Limb (tissue), 2 donors: ENCODE results near the gene RPL19.
A peak's percentile ranks its signal among the peaks of the same experiment; 100 is the strongest.
"Not testable (repeated sequence)": the region's sequence is repeated elsewhere in the genome, so short reads cannot be mapped to it uniquely, and the experiment has no call there.

Source experiments
- DNase-seq, 2 donors: peaks; one replicate each; pipeline ENCODE4 v3.0.0-alpha.2; 2016; ENCODE audit errors: extremely low spot score in 2 of 2

The RPL19 gene

GRCh38 chr17:39200070-39200879 is at the start of gene RPL19:
Gene RPL19, plus strand, starts transcription at chr17:39200283. Its CDS starts 62 bp downstream, at chr17:39200345.
- peak in 1 of 2 donors; percentile 88 for DNase-seq

GRCh38 chr17:39150795-39151149 is 49.3 kb upstream of the RPL19 start:
- no peak for DNase-seq

- peak in 1 of 2 donors; percentile 64 for DNase-seq
These were observed 48.7 kb upstream of the RPL19 start, which contains the start of gene PLXDC1 for GRCh38 chr17:39151150-39151942. Gene PLXDC1, minus strand, starts transcription at chr17:39151637. Its CDS starts 200 bp downstream, at chr17:39151437.

- no peak for DNase-seq
These were observed 47.9 kb upstream of the RPL19 start for GRCh38 chr17:39151943-39152818.

GRCh38 chr17:39153599-39154051 is 46.5 kb upstream of the RPL19 start:
- peak; percentile 89 to 98 for DNase-seq

GRCh38 chr17:39155654-39156053 is 44.4 kb upstream of the RPL19 start:
- no peak for DNase-seq

GRCh38 chr17:39156491-39156890 is 43.6 kb upstream of the RPL19 start:
- no peak for DNase-seq

- DNase-seq: no peak
These were observed 41.5 kb upstream of the RPL19 start for GRCh38 chr17:39158623-39159022.

GRCh38 chr17:39161962-39162361 is 38.1 kb upstream of the RPL19 start:
- DNase-seq: no peak

- DNase-seq: peak; percentile 70 to 87
These were observed 35.4 kb upstream of the RPL19 start for GRCh38 chr17:39164675-39165143.

GRCh38 chr17:39165178-39165840 is 34.8 kb upstream of the RPL19 start:
- DNase-seq: no peak

GRCh38 chr17:39165841-39166349 is 34.2 kb upstream of the RPL19 start, which contains the start of gene ARL5C:
Gene ARL5C, minus strand, starts transcription at chr17:39166161. Its CDS starts 401 bp downstream, at chr17:39165760.
- DNase-seq: no peak

- DNase-seq: no peak
These were observed 33.4 kb upstream of the RPL19 start for GRCh38 chr17:39166437-39167335.

- DNase-seq: no peak
These were observed 32.6 kb upstream of the RPL19 start for GRCh38 chr17:39167476-39167875.

- not testable (repeated sequence) for DNase-seq
These were observed 31.6 kb upstream of the RPL19 start for GRCh38 chr17:39168503-39168902.

GRCh38 chr17:39169101-39169500 is 31.0 kb upstream of the RPL19 start:
- DNase-seq: no peak

GRCh38 chr17:39169518-39169917 is 30.6 kb upstream of the RPL19 start:
- no peak for DNase-seq

GRCh38 chr17:39170109-39170508 is 30.0 kb upstream of the RPL19 start:
- DNase-seq: no peak

GRCh38 chr17:39170558-39170957 is 29.5 kb upstream of the RPL19 start:
- DNase-seq: no peak
